ENCODE data around the gene WDR73.

DNA sequence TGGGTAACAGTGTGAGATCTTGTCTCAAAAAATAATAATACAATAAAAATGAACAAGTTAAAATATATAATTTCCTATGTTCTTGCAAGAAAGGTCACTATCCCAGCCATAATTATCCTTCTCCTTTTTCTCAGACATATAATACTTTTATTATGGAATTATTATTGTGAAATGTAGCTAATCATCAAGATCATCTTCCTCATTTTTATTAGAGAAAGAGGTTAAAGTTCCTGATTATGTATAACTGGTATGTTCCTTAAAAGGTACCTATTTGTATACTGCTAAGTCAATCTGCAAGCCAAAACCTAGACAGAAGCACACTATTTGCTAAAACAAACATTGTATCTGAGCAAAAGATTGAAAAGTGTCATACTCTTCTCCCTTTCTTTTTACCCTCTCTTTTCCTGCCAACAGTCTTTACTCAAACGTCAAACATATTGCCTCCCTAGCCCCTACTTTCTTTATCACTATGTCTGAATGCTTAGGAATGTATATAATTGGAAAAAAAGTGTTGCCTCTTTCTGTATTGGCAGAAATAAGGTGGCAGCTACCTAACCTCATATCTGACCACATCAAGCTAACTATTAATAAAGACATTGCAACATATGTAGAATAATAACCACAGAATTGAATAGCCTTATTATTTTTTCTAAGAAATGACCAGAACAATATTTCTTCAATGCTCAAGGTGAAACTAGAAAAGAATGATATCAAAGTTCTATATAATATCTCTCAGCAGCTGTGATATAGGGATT lies 43.3 kb upstream of the WDR73 start:
- TF ChIP-seq, protein P1, sequence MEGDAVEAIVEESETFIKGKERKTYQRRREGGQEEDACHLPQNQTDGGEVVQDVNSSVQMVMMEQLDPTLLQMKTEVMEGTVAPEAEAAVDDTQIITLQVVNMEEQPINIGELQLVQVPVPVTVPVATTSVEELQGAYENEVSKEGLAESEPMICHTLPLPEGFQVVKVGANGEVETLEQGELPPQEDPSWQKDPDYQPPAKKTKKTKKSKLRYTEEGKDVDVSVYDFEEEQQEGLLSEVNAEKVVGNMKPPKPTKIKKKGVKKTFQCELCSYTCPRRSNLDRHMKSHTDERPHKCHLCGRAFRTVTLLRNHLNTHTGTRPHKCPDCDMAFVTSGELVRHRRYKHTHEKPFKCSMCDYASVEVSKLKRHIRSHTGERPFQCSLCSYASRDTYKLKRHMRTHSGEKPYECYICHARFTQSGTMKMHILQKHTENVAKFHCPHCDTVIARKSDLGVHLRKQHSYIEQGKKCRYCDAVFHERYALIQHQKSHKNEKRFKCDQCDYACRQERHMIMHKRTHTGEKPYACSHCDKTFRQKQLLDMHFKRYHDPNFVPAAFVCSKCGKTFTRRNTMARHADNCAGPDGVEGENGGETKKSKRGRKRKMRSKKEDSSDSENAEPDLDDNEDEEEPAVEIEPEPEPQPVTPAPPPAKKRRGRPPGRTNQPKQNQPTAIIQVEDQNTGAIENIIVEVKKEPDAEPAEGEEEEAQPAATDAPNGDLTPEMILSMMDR (IDR thresholded peaks at IDR 0.05), result no peak
- TF ChIP-seq POLR2A (IDR thresholded peaks at IDR 0.05; ENCODE audit: low read depth) (no peak), POLR2AphosphoS5 (IDR thresholded peaks at IDR 0.05) (no peak), EP300 (IDR thresholded peaks at IDR 0.05) (no peak)

All from esophagus muscularis mucosa (tissue), 4 donors.